AG09309 (cell line): ENCODE measurements around the gene LRRC8D.

Experiments used
- DNase-seq: peaks from one replicate; pipeline ENCODE4 v3.0.0-alpha.2; 2010; ENCODE audit warnings: low read depth
- H3K4me3 ChIP-seq: 2 replicates; pipeline ENCODE4 v1.5.1; 2011; ENCODE audit warnings: mild to moderate bottlenecking, low read depth, low read length, moderate library complexity; ENCODE audit not compliant: control insufficient read depth
- TF ChIP-seq, protein P1 (sequence below): IDR thresholded peaks from 2 replicates; pipeline ENCODE4 v1.5.1; 2011; ENCODE audit warnings: mild to moderate bottlenecking, low read depth, low read length, inconsistent platforms; ENCODE audit not compliant: insufficient read depth, control insufficient read depth; ENCODE audit errors: missing control alignments

LRRC8D gene

DNA sequence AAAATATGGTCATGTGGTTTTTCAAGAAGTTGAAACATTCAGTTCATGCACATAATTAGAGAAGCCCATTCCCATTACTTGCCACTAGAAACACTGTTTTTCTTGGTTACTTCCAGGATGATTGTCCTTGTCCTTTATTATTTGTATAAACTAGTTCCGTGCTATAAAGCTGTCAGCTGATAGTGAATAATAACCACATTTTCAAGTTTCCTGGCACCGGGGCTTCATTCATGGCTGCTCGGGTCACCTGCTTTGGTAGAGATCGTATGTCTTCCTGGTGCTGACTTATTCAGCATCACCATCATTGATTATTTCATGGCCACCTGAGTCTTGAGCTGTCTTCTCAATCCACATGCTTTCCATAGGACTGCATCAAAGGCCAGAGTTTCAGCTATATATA, 111.1 kb downstream of the LRRC8D start:
- DNase-seq = no peak
- H3K4me3 ChIP-seq = no peak overlapping the region
- TF ChIP-seq, protein P1, sequence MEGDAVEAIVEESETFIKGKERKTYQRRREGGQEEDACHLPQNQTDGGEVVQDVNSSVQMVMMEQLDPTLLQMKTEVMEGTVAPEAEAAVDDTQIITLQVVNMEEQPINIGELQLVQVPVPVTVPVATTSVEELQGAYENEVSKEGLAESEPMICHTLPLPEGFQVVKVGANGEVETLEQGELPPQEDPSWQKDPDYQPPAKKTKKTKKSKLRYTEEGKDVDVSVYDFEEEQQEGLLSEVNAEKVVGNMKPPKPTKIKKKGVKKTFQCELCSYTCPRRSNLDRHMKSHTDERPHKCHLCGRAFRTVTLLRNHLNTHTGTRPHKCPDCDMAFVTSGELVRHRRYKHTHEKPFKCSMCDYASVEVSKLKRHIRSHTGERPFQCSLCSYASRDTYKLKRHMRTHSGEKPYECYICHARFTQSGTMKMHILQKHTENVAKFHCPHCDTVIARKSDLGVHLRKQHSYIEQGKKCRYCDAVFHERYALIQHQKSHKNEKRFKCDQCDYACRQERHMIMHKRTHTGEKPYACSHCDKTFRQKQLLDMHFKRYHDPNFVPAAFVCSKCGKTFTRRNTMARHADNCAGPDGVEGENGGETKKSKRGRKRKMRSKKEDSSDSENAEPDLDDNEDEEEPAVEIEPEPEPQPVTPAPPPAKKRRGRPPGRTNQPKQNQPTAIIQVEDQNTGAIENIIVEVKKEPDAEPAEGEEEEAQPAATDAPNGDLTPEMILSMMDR = no peak

DNA sequence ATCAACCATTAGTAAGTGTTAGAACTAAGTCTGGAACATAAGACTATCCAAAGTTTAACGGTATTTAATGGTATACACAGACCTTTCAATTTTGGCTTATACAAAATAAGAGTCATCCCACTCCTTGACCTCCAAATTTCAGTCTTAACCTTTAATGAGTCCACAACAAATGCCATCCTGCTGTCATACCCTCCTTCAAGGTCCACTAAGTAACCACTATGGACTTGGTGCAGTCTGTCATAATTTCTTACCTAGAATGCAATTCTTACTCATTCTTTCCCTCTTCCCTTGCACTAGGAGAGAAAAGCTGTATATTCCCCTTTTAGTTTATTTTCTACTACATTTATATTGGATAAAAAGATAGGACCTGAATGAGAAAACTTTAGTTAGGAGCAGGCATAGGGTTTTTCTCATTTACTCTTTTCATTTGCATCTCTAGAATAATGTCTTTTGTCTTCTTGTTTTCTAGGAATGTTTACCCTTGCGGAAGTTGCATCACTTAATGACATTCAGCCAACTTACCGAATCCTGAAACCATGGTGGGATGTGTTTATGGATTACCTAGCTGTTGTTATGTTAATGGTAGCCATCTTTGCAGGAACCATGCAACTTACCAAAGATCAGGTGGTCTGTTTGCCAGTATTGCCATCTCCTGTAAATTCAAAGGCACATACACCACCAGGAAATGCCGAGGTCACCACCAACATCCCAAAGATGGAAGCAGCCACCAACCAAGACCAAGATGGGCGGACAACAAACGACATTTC, 111.9 kb downstream of the LRRC8D start:
- DNase-seq = no peak
- TF ChIP-seq, protein P1 = no peak
- H3K4me3 ChIP-seq = no peak overlapping the region

DNA sequence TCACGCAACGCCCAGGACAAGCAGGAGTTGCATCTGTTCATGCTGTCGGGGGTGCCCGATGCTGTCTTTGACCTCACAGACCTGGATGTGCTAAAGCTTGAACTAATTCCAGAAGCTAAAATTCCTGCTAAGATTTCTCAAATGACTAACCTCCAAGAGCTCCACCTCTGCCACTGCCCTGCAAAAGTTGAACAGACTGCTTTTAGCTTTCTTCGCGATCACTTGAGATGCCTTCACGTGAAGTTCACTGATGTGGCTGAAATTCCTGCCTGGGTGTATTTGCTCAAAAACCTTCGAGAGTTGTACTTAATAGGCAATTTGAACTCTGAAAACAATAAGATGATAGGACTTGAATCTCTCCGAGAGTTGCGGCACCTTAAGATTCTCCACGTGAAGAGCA, 113.6 kb downstream of the LRRC8D start:
- TF ChIP-seq, protein P1 = no peak
- no peak overlapping the region for H3K4me3 ChIP-seq
- no peak for DNase-seq

DNA sequence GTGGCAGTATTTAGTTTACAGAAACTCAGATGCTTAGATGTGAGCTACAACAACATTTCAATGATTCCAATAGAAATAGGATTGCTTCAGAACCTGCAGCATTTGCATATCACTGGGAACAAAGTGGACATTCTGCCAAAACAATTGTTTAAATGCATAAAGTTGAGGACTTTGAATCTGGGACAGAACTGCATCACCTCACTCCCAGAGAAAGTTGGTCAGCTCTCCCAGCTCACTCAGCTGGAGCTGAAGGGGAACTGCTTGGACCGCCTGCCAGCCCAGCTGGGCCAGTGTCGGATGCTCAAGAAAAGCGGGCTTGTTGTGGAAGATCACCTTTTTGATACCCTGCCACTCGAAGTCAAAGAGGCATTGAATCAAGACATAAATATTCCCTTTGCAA, 114.4 kb downstream of the LRRC8D start:
- TF ChIP-seq, protein P1 = no peak

DNA sequence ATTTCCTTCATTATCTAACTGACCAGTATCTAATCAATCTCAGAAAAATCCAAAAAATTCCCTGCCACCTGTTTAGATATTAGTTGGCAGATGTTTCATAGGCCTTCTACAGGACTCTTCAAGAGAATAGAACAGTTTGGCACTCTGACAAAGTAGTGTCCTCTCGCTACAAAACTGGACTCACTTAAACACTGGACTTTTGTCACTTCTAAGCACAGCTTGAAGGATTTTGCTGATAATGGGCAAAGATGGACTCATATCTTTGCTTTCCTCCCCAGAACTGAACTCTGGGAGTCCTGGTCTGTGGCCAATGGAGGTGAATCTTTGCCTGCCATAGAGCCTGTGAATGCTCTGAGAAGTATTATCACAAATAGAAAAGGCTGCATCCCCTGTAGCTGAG, 115.9 kb downstream of the LRRC8D start:
- no peak for DNase-seq
- H3K4me3 ChIP-seq = no peak overlapping the region
- TF ChIP-seq, protein P1 = no peak

More for the DNA sequence above, 114.4 kb downstream of the LRRC8D start:
- DNase-seq = no peak
- no peak overlapping the region for H3K4me3 ChIP-seq

DNA sequence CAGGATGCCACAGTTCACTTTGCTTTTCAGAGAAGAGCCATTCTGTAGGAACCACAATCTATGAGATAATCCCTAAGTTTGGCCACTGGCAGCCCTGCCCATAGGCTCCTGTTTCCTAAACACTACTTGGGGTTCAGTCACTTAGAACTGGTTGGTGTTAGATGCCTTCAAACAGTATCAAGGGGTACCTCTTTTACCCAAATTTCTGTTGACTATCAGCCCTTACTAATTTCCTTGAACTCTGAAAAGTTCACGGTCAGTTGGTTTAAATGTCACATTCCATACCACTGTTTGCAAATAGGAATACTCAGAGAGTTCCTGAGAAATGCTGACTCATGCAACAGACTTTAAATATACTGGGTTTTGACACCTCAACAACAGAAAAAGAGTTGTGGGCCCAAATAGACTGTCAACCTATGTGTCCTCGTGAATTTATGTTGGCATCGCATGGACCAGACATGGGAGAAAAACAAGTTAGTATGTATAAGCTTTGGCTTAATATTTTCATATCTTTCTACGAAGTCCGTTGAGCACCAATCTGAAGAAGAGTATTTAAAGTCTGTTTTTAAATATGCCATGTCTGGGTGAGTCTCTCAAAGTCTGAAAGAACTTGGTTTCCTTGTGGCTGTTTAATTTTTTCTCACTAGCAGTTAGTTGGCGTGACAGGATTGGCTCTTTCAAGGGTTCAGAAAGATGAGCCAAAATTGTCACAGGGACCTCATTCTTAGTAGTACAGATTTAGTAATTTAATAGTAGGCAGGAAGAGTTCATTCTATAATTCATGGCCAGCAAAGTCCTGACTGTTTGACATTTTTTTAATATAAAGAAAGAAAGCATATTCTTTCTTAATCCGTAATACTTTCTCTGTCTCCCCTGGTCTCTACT, 117.6 kb downstream of the LRRC8D start:
- TF ChIP-seq, protein P1 = no peak
- no peak for DNase-seq
- H3K4me3 ChIP-seq = no peak overlapping the region
